H1 (cell line): ENCODE data around the gene PLXND1. TPM values are rescaled to one million over a fixed set of nuclear protein-coding genes. Genes with fewer than 3 reads are reported as not detected.

Source experiments
- ATF2 ChIP-seq: IDR thresholded peaks from 2 replicates; pipeline ENCODE4 v1.6.1; 2012; ENCODE audit warnings: low read length, inconsistent platforms
- SAP30 ChIP-seq: fragments of 300-600 bp; sonication (generic); IDR thresholded peaks from 2 replicates; pipeline ENCODE4 v1.7.1; 2012; ENCODE audit warnings: low read length, moderate library complexity, mild to moderate bottlenecking, inconsistent platforms; ENCODE audit not compliant: insufficient read depth, insufficient replicate concordance
- polyA plus RNA-seq, 7 experiments: library from polyadenylated mRNA; depleted of rRNA in 3 of 7; stranded (reverse) in 5 of 7; unstranded in 2 of 7; fragments of >200 nt in 5 of 7; fragments of 200-250 nt in 2 of 7; gene quantifications; 1 replicate in 5 of 7; 2 replicates in 1 of 7; 4 replicates in 1 of 7; pipeline versions ENCODE4 v1.2.1 to v1.2.3, GENCODE V29; 2011 to 2013; ENCODE audit warnings: missing spikeins in 2 of 7, mixed read lengths in 2 of 7
- total RNA-seq: library from RNA; stranded (reverse); fragmentation: NEBNext Ultra II Directional; extraction: Animal tissue kit (Norgen Biotek cat#: 25700); gene quantifications from 2 replicates; pipeline ENCODE4 v1.2.1, GENCODE V29; 2021

PLXND1 gene
- total and polyA plus RNA-seq, 2 of the 8 experiments (the other 6 are each of a cell fraction or from before 2014, with no cell fraction given) = 17.7 to 66.4 TPM

DNA sequence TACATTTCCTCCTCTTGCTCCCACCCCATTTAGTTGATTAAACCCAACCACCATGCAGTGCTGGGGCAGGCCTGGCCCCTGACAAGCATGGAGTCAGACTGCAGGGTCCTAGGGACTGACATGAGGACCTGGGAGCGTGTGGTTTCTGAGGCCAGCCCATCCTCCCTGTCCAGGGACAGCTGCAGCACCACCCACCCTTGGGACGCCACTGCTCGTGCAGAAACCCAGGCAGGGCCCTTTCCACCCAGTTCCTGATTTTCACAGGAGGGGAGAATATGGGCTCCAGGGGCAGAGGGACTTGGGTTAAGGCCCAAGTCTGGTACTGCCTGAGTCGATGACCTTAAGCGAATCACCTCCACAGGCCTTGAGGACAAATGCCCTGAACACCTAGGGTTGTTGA is 23.7 kb downstream of the PLXND1 start (continued):
- TF ChIP-seq SAP30 = no peak
- TF ChIP-seq ATF2 = no peak
